Nephron progenitor cell (in vitro differentiated cells): ENCODE measurements around the gene GFPT1.

Experiments used
- DNase-seq: peaks from one replicate; pipeline ENCODE4 v3.0.0; 2021
- H3K27ac Mint-ChIP-seq: 2 replicates; pipeline ENCODE4 v1.8.0; 2021; ENCODE audit warnings: mild to moderate bottlenecking, moderate library complexity, mixed read lengths
- H3K27me3 Mint-ChIP-seq: 2 replicates; pipeline ENCODE4 v1.8.0; 2021; ENCODE audit warnings: mild to moderate bottlenecking, low read depth, mixed read lengths; ENCODE audit not compliant: poor library complexity
- H3K36me3 Mint-ChIP-seq: 2 replicates; pipeline ENCODE4 v1.8.0; 2021; ENCODE audit warnings: low read depth, mixed read lengths
- H3K4me1 Mint-ChIP-seq: 2 replicates; pipeline ENCODE4 v1.8.0; 2021; ENCODE audit warnings: mixed read lengths
- H3K4me3 Mint-ChIP-seq: 2 replicates; pipeline ENCODE4 v1.8.0; 2021; ENCODE audit warnings: mild to moderate bottlenecking, moderate library complexity, mixed read lengths
- H3K9me3 Mint-ChIP-seq: 2 replicates; pipeline ENCODE4 v1.8.0; 2021; ENCODE audit warnings: mild to moderate bottlenecking, moderate library complexity, mixed read lengths
- TF ChIP-seq, protein P1 (sequence below): fragments of 200-600 bp; sonication (generic); IDR thresholded peaks from 2 replicates; pipeline ENCODE4 v1.5.0; 2021; ENCODE audit warnings: antibody characterized with exemption

Gene GFPT1

GRCh38 chr2:69383176-69383812, 3.7 kb downstream of the GFPT1 start:
- no peak for DNase-seq
- peaks cover 36% of the 10 kb centered on the region for H3K36me3 Mint-ChIP-seq
- H3K4me3 Mint-ChIP-seq, result no peak overlapping the region
- TF ChIP-seq, protein P1, sequence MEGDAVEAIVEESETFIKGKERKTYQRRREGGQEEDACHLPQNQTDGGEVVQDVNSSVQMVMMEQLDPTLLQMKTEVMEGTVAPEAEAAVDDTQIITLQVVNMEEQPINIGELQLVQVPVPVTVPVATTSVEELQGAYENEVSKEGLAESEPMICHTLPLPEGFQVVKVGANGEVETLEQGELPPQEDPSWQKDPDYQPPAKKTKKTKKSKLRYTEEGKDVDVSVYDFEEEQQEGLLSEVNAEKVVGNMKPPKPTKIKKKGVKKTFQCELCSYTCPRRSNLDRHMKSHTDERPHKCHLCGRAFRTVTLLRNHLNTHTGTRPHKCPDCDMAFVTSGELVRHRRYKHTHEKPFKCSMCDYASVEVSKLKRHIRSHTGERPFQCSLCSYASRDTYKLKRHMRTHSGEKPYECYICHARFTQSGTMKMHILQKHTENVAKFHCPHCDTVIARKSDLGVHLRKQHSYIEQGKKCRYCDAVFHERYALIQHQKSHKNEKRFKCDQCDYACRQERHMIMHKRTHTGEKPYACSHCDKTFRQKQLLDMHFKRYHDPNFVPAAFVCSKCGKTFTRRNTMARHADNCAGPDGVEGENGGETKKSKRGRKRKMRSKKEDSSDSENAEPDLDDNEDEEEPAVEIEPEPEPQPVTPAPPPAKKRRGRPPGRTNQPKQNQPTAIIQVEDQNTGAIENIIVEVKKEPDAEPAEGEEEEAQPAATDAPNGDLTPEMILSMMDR, result no peak
- H3K4me1 Mint-ChIP-seq, result peaks cover 30% of the 10 kb centered on the region
- no peaks in the 10 kb centered on the region for H3K9me3 Mint-ChIP-seq
- no peaks in the 10 kb centered on the region for H3K27me3 Mint-ChIP-seq
- no peak overlapping the region for H3K27ac Mint-ChIP-seq

DNA sequence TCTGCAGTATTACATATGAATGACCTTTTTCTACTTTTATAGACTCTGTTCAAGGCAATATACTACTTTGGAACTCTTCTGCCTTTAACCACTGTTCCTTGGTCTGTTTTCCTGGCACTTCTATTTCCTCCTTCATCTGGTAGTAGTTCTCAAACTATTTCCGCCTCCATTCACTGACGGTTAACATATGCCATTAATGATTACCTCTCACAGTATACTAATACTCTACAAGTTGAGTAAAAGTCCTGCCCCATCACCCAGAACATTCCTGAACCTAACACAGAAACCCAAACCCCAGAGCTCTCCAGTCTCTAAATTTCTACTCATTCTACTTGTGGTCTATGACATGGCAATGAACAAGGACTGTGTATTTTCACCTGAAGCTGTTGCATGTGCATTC, 4.5 kb downstream of the GFPT1 start:
- Mint-ChIP-seq H3K9me3 (no peaks in the 10 kb centered on the region), H3K36me3 (peaks cover 41% of the 10 kb centered on the region), H3K27me3 (no peaks in the 10 kb centered on the region), H3K4me1 (peaks cover 22% of the 10 kb centered on the region), H3K4me3 (no peak overlapping the region), H3K27ac (peak overlapping the region; percentile 3)
- TF ChIP-seq, protein P1, result no peak
- DNase-seq, result no peak

DNA sequence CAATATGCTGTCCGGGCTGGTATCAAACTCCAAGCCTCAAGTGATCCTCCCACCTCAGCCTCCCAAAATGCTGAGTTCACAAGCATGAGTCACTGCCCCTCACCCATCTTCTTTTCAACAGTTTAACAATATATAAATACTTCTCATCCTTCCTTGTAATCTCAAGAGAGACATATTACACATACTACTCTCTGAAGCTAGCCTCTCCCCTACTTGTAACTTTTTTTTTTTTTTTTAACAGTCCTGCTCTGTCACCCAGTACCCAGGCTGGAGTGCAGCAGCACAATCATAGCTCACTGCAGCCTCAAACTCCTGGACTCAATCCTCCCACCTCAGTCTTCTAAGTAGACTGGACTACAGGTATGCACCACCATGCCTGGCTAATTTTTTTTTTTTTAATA, 5.7 kb downstream of the GFPT1 start:
- Mint-ChIP-seq H3K9me3 (no peaks in the 10 kb centered on the region), H3K4me1 (peaks cover 18% of the 10 kb centered on the region), H3K36me3 (peaks cover 50% of the 10 kb centered on the region), H3K27ac (peak overlapping the region; percentile 67), H3K4me3 (no peak overlapping the region), H3K27me3 (no peaks in the 10 kb centered on the region)
- no peak for DNase-seq
- TF ChIP-seq, protein P1, result no peak

DNA sequence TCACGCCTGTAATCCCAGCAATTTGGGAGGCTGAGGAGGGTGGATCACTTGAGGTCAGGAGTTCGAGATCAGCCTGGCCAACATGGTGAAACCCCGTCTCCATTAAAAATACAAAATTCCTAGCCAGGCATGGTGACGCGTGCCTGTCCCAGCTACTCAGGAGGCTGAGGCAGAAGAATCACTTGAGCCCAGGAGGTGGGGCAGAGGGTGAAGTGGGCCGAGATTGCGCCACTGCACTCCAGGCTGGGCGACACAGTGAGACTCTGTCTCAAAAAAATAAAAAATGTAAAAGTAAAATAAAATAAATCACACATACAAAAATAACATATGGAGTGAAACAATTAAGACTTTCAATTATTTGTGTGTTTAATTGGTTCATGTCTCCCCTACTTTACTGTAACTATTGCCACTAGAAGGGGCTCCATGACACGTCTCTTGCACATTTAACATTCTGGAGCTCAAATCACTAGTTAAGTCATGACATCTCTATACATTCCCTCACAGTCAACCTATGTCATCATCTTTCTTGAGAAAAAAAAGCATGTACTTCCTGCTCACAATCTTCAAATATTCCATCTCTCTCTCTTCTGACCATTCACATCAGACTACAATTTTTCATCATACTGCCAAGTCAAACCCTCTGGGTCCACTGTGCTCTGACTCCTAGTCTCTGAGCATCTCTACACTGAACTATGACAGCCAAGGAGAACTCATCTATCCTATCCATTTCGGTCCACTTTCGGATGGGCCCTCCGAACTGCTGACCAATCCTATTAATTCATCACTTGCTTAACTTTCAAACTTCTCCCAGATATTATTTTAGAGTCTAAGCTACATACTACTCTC, 6.7 kb downstream of the GFPT1 start:
- Mint-ChIP-seq H3K9me3 (no peaks in the 10 kb centered on the region), H3K36me3 (peaks cover 59% of the 10 kb centered on the region), H3K27ac (no peak overlapping the region), H3K27me3 (no peaks in the 10 kb centered on the region), H3K4me3 (no peak overlapping the region), H3K4me1 (peaks cover 10% of the 10 kb centered on the region)
- TF ChIP-seq, protein P1, result no peak
- DNase-seq, result no peak

DNA sequence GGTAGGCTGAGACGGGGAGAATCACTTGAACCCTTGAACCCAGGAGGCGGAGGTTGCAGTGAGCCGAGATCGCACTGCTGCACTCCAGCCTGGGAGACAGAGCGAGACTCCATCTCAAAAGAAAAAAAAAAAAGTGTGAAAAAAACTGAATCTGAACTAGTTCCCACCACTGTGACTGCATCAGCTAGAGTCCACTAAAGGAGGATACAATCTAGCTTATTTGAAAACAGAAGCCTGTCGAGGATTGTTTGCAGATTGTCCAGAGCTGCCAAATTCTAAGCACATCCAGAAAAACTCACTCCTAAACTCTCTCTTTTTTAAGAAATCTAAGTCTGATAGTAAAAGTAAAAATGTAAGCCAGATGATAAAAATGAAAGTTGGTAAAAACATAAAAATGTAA, 10.6 kb downstream of the GFPT1 start:
- Mint-ChIP-seq H3K4me3 (no peak overlapping the region), H3K9me3 (no peaks in the 10 kb centered on the region), H3K36me3 (peaks cover 64% of the 10 kb centered on the region), H3K27me3 (peaks cover 3% of the 10 kb centered on the region), H3K27ac (peak overlapping the region; percentile 27), H3K4me1 (peaks cover 3% of the 10 kb centered on the region)
- DNase-seq, result no peak
- TF ChIP-seq, protein P1, result no peak
